SK-N-SH (cell line): ENCODE results near the gene FMR1. TPM values are rescaled to one million over a fixed set of nuclear protein-coding genes. Genes with fewer than 3 reads are reported as not detected.

Experiments
- CTCF ChIA-PET: fragments of 300-600, 350-600 bp; formaldehyde crosslinking; extraction: SDS; loops from one replicate; lab custom pipeline; 2021; lab: Yijun Ruan, JAX
- POLR2A ChIA-PET: fragments of 350-600 bp; sonication (Branson Sonifier 250); formaldehyde crosslinking; extraction: SDS; loops from one replicate; lab custom pipeline; 2020; ENCODE audit warnings: antibody characterized with exemption, inconsistent platforms; lab: Yijun Ruan, JAX
- DNase-seq: peaks from one replicate; pipeline ENCODE4 v3.0.0; 2012
- H2AFZ ChIP-seq: fragments of 200-600 bp; sonication (generic); 2 replicates; pipeline ENCODE4 v1.8.1; 2016; ENCODE audit warnings: antibody characterized with exemption, mild to moderate bottlenecking, low read depth
- H3F3A ChIP-seq: fragments of 200-600 bp; sonication (generic); replicated peaks from 2 replicates; pipeline ENCODE3; 2016; ENCODE audit warnings: antibody characterized with exemption, mild to moderate bottlenecking; ENCODE audit not compliant: insufficient read depth
- H3K27ac ChIP-seq, 2 experiments: fragments of 200-500 bp in 1 of 2; fragments of 200-600 bp in 1 of 2; sonication (Bioruptor generic) in 1 of 2; sonication (generic), shearing (Covaris generic) in 1 of 2; 2 replicates each; pipeline versions ENCODE4 v1.5.1 to v1.6.1; 2014 to 2016; ENCODE audit warnings: low read depth in 2 of 2, inconsistent platforms in 1 of 2, low read length in 1 of 2, mild to moderate bottlenecking in 1 of 2, mixed read lengths in 1 of 2
- H3K27me3 ChIP-seq: fragments of 200-600 bp; sonication (generic), shearing (Covaris generic); 2 replicates; pipeline ENCODE4 v1.6.1; 2016; ENCODE audit warnings: mixed run types; ENCODE audit not compliant: insufficient read depth
- H3K36me3 ChIP-seq, 2 experiments: fragments of 200-500 bp in 1 of 2; fragments of 200-600 bp in 1 of 2; sonication (Bioruptor generic) in 1 of 2; sonication (generic) in 1 of 2; replicated peaks in 1 of 2; 2 replicates each; pipeline versions ENCODE3 to v1.5.1; 2014 to 2016; ENCODE audit warnings: low read length in 1 of 2, mild to moderate bottlenecking in 1 of 2; ENCODE audit not compliant: insufficient read depth in 2 of 2, control insufficient read depth in 1 of 2
- H3K4me1 ChIP-seq, 2 experiments: fragments of 200-500 bp in 1 of 2; fragments of 200-600 bp in 1 of 2; sonication (Bioruptor generic) in 1 of 2; sonication (generic), shearing (Covaris generic) in 1 of 2; 2 replicates each; pipeline versions ENCODE4 v1.5.1 to v1.6.1; 2014 to 2016; ENCODE audit warnings: low read depth in 1 of 2, low read length in 1 of 2, mixed run types in 1 of 2; ENCODE audit not compliant: insufficient read depth in 2 of 2, control insufficient read depth in 1 of 2
- H3K4me2 ChIP-seq: fragments of 200-600 bp; sonication (generic), shearing (Covaris generic); 2 replicates; pipeline ENCODE4 v1.6.1; 2017; ENCODE audit warnings: mixed run types
- H3K4me3 ChIP-seq, 2 experiments: fragments of 200-500 bp in 1 of 2; fragments of 200-600 bp in 1 of 2; sonication (Bioruptor generic) in 1 of 2; sonication (generic), shearing (Covaris generic) in 1 of 2; 2 replicates each; pipeline versions ENCODE4 v1.5.1 to v1.8.1; 2014 to 2016; ENCODE audit warnings: low read depth in 2 of 2, inconsistent platforms in 1 of 2, low read length in 1 of 2, mild to moderate bottlenecking in 1 of 2, mixed read lengths in 1 of 2, moderate library complexity in 1 of 2
- H3K79me2 ChIP-seq: fragments of 200-600 bp; sonication (generic); 2 replicates; pipeline ENCODE4 v1.8.1; 2017; ENCODE audit warnings: mild to moderate bottlenecking; ENCODE audit not compliant: insufficient read depth
- H3K9ac ChIP-seq: fragments of 200-600 bp; sonication (generic); 2 replicates; pipeline ENCODE4 v1.6.1; 2017; ENCODE audit warnings: mixed run types
- H3K9me2 ChIP-seq: fragments of 200-600 bp; sonication (generic); 2 replicates; pipeline ENCODE4 v1.6.1; 2017; ENCODE audit warnings: mixed run types
- H3K9me3 ChIP-seq: fragments of 200-600 bp; sonication (generic); 2 replicates; pipeline ENCODE4 v1.6.1; 2017; ENCODE audit warnings: mixed run types, mild to moderate bottlenecking, moderate library complexity
- H4K20me1 ChIP-seq: fragments of 200-600 bp; sonication (generic); 2 replicates; pipeline ENCODE4 v1.6.1; 2017; ENCODE audit warnings: mild to moderate bottlenecking, mixed run types; ENCODE audit not compliant: insufficient read depth
- CHD2 ChIP-seq: fragments of 150-350 bp; IDR thresholded peaks from 2 replicates; pipeline ENCODE4 v1.6.1; 2018; ENCODE audit warnings: low read length; ENCODE audit not compliant: partially characterized antibody
- EP300 ChIP-seq, 2 experiments: IDR thresholded peaks; 2 replicates each; pipeline versions ENCODE4 v1.4.0 to v1.6.1; 2012; ENCODE audit warnings: borderline replicate concordance in 1 of 2, low read depth in 1 of 2, low read length in 1 of 2
- EZH2phosphoT487 ChIP-seq: fragments of 200-600 bp; sonication (generic); IDR thresholded peaks from 2 replicates; pipeline ENCODE4 v1.6.1; 2017; ENCODE audit warnings: low read depth, mixed run types, mild to moderate bottlenecking, antibody characterized with exemption, moderate library complexity, borderline replicate concordance
- FOXM1 ChIP-seq: IDR thresholded peaks from 2 replicates; pipeline ENCODE4 v1.4.0; 2012; ENCODE audit warnings: low read depth, mild to moderate bottlenecking
- GABPA ChIP-seq: IDR thresholded peaks from 2 replicates; pipeline ENCODE4 v1.4.0; 2012; ENCODE audit warnings: low read depth, mild to moderate bottlenecking
- JUND ChIP-seq: IDR thresholded peaks from 2 replicates; pipeline ENCODE4 v1.4.0; 2012
- MEF2A ChIP-seq: IDR thresholded peaks from 2 replicates; pipeline ENCODE4 v1.4.0; 2012; ENCODE audit warnings: low read depth, borderline replicate concordance
- MXI1 ChIP-seq: IDR thresholded peaks from 2 replicates; pipeline ENCODE4 v1.6.1; 2012; ENCODE audit warnings: mild to moderate bottlenecking, low read depth, low read length, improper control_type of control experiment
- NFIC ChIP-seq: IDR thresholded peaks from 2 replicates; pipeline ENCODE4 v1.4.0; 2012; ENCODE audit warnings: borderline replicate concordance
- RFX5 ChIP-seq: IDR thresholded peaks from 2 replicates; pipeline ENCODE4 v1.6.1; 2012; ENCODE audit warnings: mild to moderate bottlenecking, improper control_type of control experiment, low read length
- RXRA ChIP-seq: IDR thresholded peaks from 2 replicates; pipeline ENCODE4 v1.4.0; 2012; ENCODE audit warnings: low read depth, mild to moderate bottlenecking, borderline replicate concordance
- SMC3 ChIP-seq: IDR thresholded peaks from 2 replicates; pipeline ENCODE4 v1.6.1; 2012; ENCODE audit warnings: low read depth, low read length, improper control_type of control experiment
- TAF1 ChIP-seq: IDR thresholded peaks from 2 replicates; pipeline ENCODE4 v1.6.1; 2012; ENCODE audit warnings: low read depth, mild to moderate bottlenecking, low read length, moderate library complexity, borderline replicate concordance
- TCF12 ChIP-seq: IDR thresholded peaks from 2 replicates; pipeline ENCODE4 v1.4.0; 2012
- TEAD4 ChIP-seq: IDR thresholded peaks from 2 replicates; pipeline ENCODE4 v1.4.0; 2012; ENCODE audit warnings: mild to moderate bottlenecking, borderline replicate concordance; ENCODE audit not compliant: insufficient read depth
- WGBS: methylation state at CpG from one replicate; pipeline ENCODE4 v1.1.6; 2017; ENCODE audit warnings: low lambda C conversion rate; 5-methylcytosine and 5-hydroxymethylcytosine counted together
- polyA plus RNA-seq, 3 experiments: library from polyadenylated mRNA; depleted of rRNA; stranded (reverse); fragments of >200 nt; gene quantifications; 2 replicates each; pipeline ENCODE4 v1.2.3, GENCODE V29; 2012
- TF ChIP-seq, protein P1 (sequence below): IDR thresholded peaks from 2 replicates; pipeline ENCODE4; 2012
- TF ChIP-seq, protein P2 (sequence below): IDR thresholded peaks from 2 replicates; pipeline ENCODE4 v1.6.1; 2012; ENCODE audit warnings: mild to moderate bottlenecking, low read depth, low read length, moderate library complexity
- TF ChIP-seq, protein P3 (sequence below): fragments of 150-350 bp; IDR thresholded peaks from 2 replicates; pipeline ENCODE4 v1.6.1; 2017; ENCODE audit warnings: antibody characterized with exemption, low read length, low read depth, borderline replicate concordance

FMR1 gene
- polyA plus RNA-seq, 1 of the 3 experiments (the other 2 are of a cell fraction) = 7.8 TPM

DNA sequence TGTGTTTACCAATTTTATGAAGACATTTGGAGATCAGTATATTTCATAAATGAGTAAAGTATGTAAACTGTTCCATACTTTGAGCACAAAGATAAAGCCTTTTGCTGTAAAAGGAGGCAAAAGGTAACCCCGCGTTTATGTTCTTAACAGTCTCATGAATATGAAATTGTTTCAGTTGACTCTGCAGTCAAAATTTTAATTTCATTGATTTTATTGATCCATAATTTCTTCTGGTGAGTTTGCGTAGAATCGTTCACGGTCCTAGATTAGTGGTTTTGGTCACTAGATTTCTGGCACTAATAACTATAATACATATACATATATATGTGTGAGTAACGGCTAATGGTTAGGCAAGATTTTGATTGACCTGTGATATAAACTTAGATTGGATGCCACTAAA, 1.9 kb downstream of the FMR1 start (continued):
- TF ChIP-seq RXRA = no peak

DNA sequence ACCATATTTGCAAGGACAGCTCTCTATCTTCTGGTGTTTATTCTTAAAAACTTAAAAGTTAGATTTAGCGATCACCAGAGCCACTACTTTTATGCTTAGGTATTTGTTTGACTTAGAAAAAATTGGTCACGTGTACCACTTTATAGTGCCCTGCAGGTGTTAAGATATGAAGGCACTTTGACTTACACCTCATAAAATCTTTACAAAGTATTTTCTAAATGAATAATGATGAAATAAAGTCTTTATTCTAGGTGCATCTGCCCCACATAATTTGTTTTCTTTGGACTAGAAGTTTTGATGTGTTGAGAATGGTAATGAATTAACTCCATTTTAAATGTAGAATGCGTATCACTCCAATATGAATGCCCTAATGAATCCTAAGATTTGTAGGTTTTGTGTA, 2.9 kb downstream of the FMR1 start:
- H3K4me1 ChIP-seq = peaks cover 0 to 4% of the 10 kb centered on the region in 2 experiments; a peak in 2 of 4 replicates
- H3K9ac ChIP-seq = no peak overlapping the region
- no peak overlapping the region for H3K4me3 ChIP-seq
- no peaks in the 10 kb centered on the region for H3K9me3 ChIP-seq
- H3K9me2 ChIP-seq = no peaks in the 10 kb centered on the region
- no peaks in the 10 kb centered on the region for H3K27me3 ChIP-seq
- ChIA-PET CTCF (no interaction called here), POLR2A (no interaction called here)
- H3K36me3 ChIP-seq = no peaks in the 10 kb centered on the region
- 37% methylated on average over 3 of the region's 3 CpGs for WGBS
- peaks cover 57% of the 10 kb centered on the region for H3K79me2 ChIP-seq
- no peak overlapping the region for H3K27ac ChIP-seq
- no peak for DNase-seq
- no peak overlapping the region for H3K4me2 ChIP-seq
- peaks cover 31% of the 10 kb centered on the region for H4K20me1 ChIP-seq
- no peak overlapping the region for H2AFZ ChIP-seq
- TF ChIP-seq TAF1 (no peak), GABPA (no peak), EP300 (IDR thresholded peaks at IDR 0.05; ENCODE audit: borderline replicate concordance in 1 of 2, low read depth in 1 of 2, low read length in 1 of 2) (no peak), RFX5 (no peak), SMC3 (no peak)
- H3F3A ChIP-seq = no peaks in the 10 kb centered on the region

DNA sequence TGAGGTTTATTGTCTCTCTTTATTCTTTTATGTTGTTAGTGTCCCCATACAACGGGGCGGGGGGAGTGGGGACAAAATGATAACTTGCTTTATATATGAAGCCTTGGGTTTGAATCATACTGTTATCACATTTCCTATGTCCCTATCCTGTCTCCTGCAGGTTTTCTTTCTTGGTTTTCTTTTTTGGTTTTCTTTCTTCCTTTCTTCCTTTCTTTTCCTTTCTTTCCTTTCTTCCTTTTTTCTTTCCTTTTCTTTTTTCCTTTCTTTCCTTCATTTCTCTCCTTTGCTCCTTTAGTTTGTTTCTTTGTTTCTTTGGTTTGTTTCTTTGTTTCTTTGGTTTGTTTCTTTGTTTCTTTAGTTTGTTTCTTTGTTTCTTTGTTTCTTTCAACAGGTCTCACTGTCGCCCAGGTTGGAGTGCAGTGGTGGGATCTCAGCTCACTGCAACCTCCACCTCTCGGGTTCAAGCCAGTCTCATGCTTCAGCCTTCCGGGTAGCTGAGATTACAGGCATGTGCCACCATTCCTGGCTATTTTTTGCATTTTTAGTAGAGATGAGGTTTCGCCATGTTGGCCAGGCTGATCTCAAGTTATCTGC, 4.8 kb downstream of the FMR1 start:
- H3K9ac ChIP-seq = no peak overlapping the region
- H3K27ac ChIP-seq = no peak overlapping the region
- no peak overlapping the region for H3K4me3 ChIP-seq
- POLR2A ChIA-PET = no interaction called here
- H3K9me2 ChIP-seq = no peaks in the 10 kb centered on the region
- no peaks in the 10 kb centered on the region for H3K27me3 ChIP-seq
- no peaks in the 10 kb centered on the region; a peak in 1 of 4 replicates for H3K4me1 ChIP-seq
- no peak for DNase-seq
- no peak overlapping the region for H3K4me2 ChIP-seq
- CTCF ChIA-PET = no interaction called here
- peaks cover 43% of the 10 kb centered on the region for H4K20me1 ChIP-seq
- no peaks in the 10 kb centered on the region for H3F3A ChIP-seq
- no peaks in the 10 kb centered on the region for H3K36me3 ChIP-seq
- WGBS = 39% methylated on average over 6 of the region's 6 CpGs
- peaks cover 59% of the 10 kb centered on the region for H3K79me2 ChIP-seq
- H2AFZ ChIP-seq = no peak overlapping the region
- H3K9me3 ChIP-seq = no peaks in the 10 kb centered on the region
- TF ChIP-seq FOXM1 (no peak), JUND (no peak), EP300 (IDR thresholded peaks at IDR 0.05; ENCODE audit: borderline replicate concordance in 1 of 2, low read depth in 1 of 2, low read length in 1 of 2) (no peak), EZH2phosphoT487 (no peak), NFIC (no peak), RFX5 (no peak), TCF12 (no peak), MEF2A (no peak), CHD2 (no peak), TAF1 (no peak), TEAD4 (no peak), GABPA (no peak), SMC3 (no peak), MXI1 (no peak)
- TF ChIP-seq, protein P1, sequence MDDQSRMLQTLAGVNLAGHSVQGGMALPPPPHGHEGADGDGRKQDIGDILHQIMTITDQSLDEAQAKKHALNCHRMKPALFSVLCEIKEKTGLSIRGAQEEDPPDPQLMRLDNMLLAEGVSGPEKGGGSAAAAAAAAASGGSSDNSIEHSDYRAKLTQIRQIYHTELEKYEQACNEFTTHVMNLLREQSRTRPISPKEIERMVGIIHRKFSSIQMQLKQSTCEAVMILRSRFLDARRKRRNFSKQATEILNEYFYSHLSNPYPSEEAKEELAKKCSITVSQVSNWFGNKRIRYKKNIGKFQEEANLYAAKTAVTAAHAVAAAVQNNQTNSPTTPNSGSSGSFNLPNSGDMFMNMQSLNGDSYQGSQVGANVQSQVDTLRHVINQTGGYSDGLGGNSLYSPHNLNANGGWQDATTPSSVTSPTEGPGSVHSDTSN = no peak
- TF ChIP-seq, protein P2, sequence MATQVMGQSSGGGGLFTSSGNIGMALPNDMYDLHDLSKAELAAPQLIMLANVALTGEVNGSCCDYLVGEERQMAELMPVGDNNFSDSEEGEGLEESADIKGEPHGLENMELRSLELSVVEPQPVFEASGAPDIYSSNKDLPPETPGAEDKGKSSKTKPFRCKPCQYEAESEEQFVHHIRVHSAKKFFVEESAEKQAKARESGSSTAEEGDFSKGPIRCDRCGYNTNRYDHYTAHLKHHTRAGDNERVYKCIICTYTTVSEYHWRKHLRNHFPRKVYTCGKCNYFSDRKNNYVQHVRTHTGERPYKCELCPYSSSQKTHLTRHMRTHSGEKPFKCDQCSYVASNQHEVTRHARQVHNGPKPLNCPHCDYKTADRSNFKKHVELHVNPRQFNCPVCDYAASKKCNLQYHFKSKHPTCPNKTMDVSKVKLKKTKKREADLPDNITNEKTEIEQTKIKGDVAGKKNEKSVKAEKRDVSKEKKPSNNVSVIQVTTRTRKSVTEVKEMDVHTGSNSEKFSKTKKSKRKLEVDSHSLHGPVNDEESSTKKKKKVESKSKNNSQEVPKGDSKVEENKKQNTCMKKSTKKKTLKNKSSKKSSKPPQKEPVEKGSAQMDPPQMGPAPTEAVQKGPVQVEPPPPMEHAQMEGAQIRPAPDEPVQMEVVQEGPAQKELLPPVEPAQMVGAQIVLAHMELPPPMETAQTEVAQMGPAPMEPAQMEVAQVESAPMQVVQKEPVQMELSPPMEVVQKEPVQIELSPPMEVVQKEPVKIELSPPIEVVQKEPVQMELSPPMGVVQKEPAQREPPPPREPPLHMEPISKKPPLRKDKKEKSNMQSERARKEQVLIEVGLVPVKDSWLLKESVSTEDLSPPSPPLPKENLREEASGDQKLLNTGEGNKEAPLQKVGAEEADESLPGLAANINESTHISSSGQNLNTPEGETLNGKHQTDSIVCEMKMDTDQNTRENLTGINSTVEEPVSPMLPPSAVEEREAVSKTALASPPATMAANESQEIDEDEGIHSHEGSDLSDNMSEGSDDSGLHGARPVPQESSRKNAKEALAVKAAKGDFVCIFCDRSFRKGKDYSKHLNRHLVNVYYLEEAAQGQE = no peak
- TF ChIP-seq, protein P3, sequence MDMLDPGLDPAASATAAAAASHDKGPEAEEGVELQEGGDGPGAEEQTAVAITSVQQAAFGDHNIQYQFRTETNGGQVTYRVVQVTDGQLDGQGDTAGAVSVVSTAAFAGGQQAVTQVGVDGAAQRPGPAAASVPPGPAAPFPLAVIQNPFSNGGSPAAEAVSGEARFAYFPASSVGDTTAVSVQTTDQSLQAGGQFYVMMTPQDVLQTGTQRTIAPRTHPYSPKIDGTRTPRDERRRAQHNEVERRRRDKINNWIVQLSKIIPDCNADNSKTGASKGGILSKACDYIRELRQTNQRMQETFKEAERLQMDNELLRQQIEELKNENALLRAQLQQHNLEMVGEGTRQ = no peak
